GM19397 (cell line): ENCODE measurements around the gene PRKACA.

Experiments used
- ATAC-seq: cut with Tn5 transposase; IDR thresholded peaks from one replicate; pipeline ENCODE4 v1.9.1; 2021; ENCODE audit warnings: mild to moderate bottlenecking, moderate library complexity; ENCODE audit not compliant: unreplicated experiment

PRKACA gene

GRCh38 chr19:14118165-14119051 is 846 bp upstream of the PRKACA start:
- ATAC-seq, result peak; percentile 29

- peak; percentile 14 for ATAC-seq
Measured at GRCh38 chr19:14116918-14117578, 514 bp downstream of the PRKACA start.

- ATAC-seq, result no peak
Measured at GRCh38 chr19:14116525-14116917, 1.0 kb downstream of the PRKACA start.

GRCh38 chr19:14115756-14116155 is 1.8 kb downstream of the PRKACA start:
- ATAC-seq, result no peak

- no peak for ATAC-seq
Measured at GRCh38 chr19:14114854-14115253, 2.7 kb downstream of the PRKACA start.

GRCh38 chr19:14114439-14114838 is 3.1 kb downstream of the PRKACA start:
- no peak for ATAC-seq

GRCh38 chr19:14113762-14114414 is 3.7 kb downstream of the PRKACA start:
- no peak for ATAC-seq

- no peak for ATAC-seq
Measured at GRCh38 chr19:14112809-14113385, 4.7 kb downstream of the PRKACA start.

GRCh38 chr19:14112051-14112808 is 5.3 kb downstream of the PRKACA start:
- no peak for ATAC-seq

GRCh38 chr19:14111486-14111885 is 6.1 kb downstream of the PRKACA start:
- ATAC-seq, result no peak

GRCh38 chr19:14110650-14111049 is 6.9 kb downstream of the PRKACA start:
- ATAC-seq, result no peak

- ATAC-seq, result no peak
Measured at GRCh38 chr19:14107581-14108461, 9.7 kb downstream of the PRKACA start.

GRCh38 chr19:14106840-14107239 is 10.7 kb downstream of the PRKACA start:
- ATAC-seq, result no peak

GRCh38 chr19:14105680-14106079 is 11.9 kb downstream of the PRKACA start:
- ATAC-seq, result no peak

GRCh38 chr19:14103310-14103709 is 14.3 kb downstream of the PRKACA start:
- no peak for ATAC-seq

GRCh38 chr19:14102756-14103155 is 14.8 kb downstream of the PRKACA start:
- no peak for ATAC-seq

- ATAC-seq, result no peak
Measured at GRCh38 chr19:14102102-14102696, 15.4 kb downstream of the PRKACA start.

- ATAC-seq, result no peak
Measured at GRCh38 chr19:14101003-14101545, 16.5 kb downstream of the PRKACA start.
